ENCODE results near the gene CACNA1A.

- TF ChIP-seq POLR2A (IDR thresholded peaks at IDR 0.05): no peak
- TF ChIP-seq CTCF (IDR thresholded peaks at IDR 0.05): no peak
Observed at GRCh38 chr19:13255041-13255718, 251.1 kb downstream of the CACNA1A start.

Measured in body of pancreas (tissue), 4 donors.